Left colon (tissue), 2 donors: ENCODE measurements around the gene VPS37D. TPM values are rescaled to one million over a fixed set of nuclear protein-coding genes. Genes with fewer than 3 reads are reported as not detected.
"Not testable (repeated sequence)": the region's sequence is repeated elsewhere in the genome, so short reads cannot be mapped to it uniquely, and the experiment has no call there.

ENCODE experiments used
- ATAC-seq: fragments of 200-7000 bp; cut with Tn5 transposase; one replicate; pipeline ENCODE4 v1.9.1; 2020; ENCODE audit warnings: mild to moderate bottlenecking, moderate library complexity
- DNase-seq, 2 donors: peaks; one replicate each; pipeline ENCODE4 v3.0.0-alpha.2; 2020
- intact Hi-C, 2 donors: fragments of 100-400 bp; cut with DNase I in 1 of 2; cut with micrococcal nuclease in 1 of 2; formaldehyde crosslinking; loops; one replicate each; pipeline versions ENCODE4 v1.11.2 to v1.14.0; 2022; cut with DNase I, micrococcal nuclease
- microRNA-seq, 2 donors: library from miRNA; unstranded; fragments of <30 nt; microRNA quantifications; one replicate each; pipeline versions ENCODE4 v1.1.0 to v1.2.0, GENCODE V29; 2020
- total RNA-seq, 2 donors: library from RNA; stranded (reverse); fragmentation: NEBNext Ultra II Directional; extraction: Animal tissue kit (Norgen Biotek cat#: 25700); gene quantifications; one replicate each; pipeline ENCODE4 v1.2.1, GENCODE V29; 2021
- donor health status: DM: no; HTN: no; CAD: no.
- donor health status: DM: yes; HTN: yes; CAD: no.

VPS37D gene
- total RNA-seq, 2 donors from 2014 or later = 0.70 to 0.78 TPM

GRCh38 chr7:73718438-73718881, 50.8 kb downstream of the VPS37D start:
- intact Hi-C loops = no loop called here
- DNase-seq (no peak), ATAC-seq (no peak)

DNA sequence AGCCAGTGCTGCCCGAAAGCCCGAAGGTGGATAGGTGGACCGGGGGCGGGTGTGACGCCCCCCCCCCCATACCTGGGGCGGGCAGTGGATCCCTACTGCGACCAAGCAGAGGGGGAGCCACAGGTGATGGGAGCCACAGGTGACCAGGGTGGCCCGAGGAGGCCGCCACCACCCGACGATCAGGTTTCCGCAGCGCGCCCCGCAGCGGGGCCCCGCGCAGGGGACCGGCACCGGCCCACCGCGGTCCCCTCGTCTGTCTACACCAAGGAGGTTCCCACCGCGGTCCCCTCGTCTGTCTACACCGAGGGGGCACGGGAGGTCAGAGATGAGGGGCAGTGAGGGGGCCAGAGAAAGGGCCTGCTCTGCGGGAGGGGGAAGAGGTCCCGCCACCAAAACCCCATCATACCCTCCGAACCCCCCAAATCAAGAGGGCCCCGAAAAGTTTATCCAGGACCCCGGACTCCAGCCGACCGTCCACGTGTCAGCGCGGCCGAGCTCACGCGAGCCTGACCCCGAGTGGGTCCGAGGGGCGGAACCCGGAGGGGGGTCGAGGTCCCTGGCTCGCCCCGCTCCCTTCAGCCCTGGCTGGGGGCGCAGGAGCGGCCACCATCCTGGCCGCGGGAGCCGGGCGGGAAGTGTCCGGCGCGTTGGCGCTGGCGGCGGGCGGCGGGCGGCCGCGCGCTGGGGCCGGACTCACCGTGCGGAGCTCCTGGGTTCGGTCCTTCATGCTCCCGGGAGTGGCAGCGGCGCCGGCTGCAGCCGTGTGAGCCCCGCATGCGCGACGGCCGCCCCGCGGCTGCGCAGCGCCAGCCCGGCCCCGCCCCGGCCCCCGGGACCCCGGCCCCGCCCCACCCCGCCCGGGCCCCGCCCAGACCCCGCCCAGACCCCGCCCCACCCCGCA, 51.5 kb downstream of the VPS37D start, which contains the start of gene STX1A:
TSS of gene STX1A (minus strand) at position 765 of the 901 bp plus-strand sequence. CDS start at position 727, 38 bp downstream.
- peak; percentile 83 for ATAC-seq
- peak in 1 of 2 donors; percentile 77 for DNase-seq
- intact Hi-C loops = no loop called here

GRCh38 chr7:73719806-73720169, 52.2 kb downstream of the VPS37D start:
- intact Hi-C loops = loop anchor here in 1 of 2 donors (10.0 kb wide), 1 partner anchor 55 kb away; the partner anchor contains the start of gene VPS37D

DNA sequence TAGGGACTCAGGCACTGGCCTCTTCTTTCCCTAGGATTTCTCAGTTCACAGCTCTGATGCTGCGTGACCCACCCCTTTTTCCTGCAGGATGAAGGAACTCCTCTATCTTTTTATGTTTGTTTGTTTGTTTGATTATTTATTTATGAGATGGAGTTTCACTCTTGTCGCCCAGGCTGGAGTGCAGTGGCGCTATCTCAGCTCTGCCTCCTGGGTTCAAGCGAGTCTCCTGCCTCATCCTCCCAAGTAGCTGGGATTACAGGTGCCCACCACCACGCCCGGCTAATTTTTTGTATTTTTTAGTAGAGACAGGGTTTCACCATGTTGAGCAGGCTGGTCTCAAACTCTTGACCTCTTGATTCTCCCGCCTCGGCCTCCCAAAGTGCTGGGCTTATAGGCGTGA, 52.8 kb downstream of the VPS37D start:
- intact Hi-C loops = loop anchor here in 1 of 2 donors (10.0 kb wide), 1 partner anchor 56 kb away; the partner anchor contains the start of gene VPS37D
- ATAC-seq, DNase-seq: not testable (repeated sequence)

More at GRCh38 chr7:73719806-73720169, 52.2 kb downstream of the VPS37D start:
- no peak for ATAC-seq
- DNase-seq = no peak

GRCh38 chr7:73721377-73721817, 53.8 kb downstream of the VPS37D start:
- ATAC-seq = peak; percentile 42
- intact Hi-C loops = loop anchor here in 1 of 2 donors (10.0 kb wide), 1 partner anchor 57 kb away; the partner anchor contains the start of gene VPS37D
- DNase-seq = peak in 1 of 2 donors; percentile 51

Small RNA genes lying within 50 kb of the gene (microRNA-seq; reads per million reads assigned to microRNA genes)
- 0 reads per million in 2 donors for gene MIR4284

Other genes with a start within 250 kb of the VPS37D start
- gene FZD9, start 234.1 kb upstream of the VPS37D start, total RNA-seq = under 1 TPM; 0.12 to 0.25 TPM
- gene BAZ1B, start 145.5 kb upstream of the VPS37D start, total RNA-seq = 10 to 100 TPM; 37.7 to 42.6 TPM
- 10 to 100 TPM; 59.0 to 60.8 TPM for gene BCL7B, start 110.1 kb upstream of the VPS37D start, total RNA-seq
- gene TBL2, start 89.3 kb upstream of the VPS37D start, total RNA-seq = 10 to 100 TPM; 30.8 to 36.3 TPM
- 10 to 100 TPM; 13.2 to 23.3 TPM for gene MLXIPL, start 43.3 kb upstream of the VPS37D start, total RNA-seq
- gene DNAJC30, start 15.6 kb downstream of the VPS37D start, total RNA-seq = 10 to 100 TPM in 1 of 2 donors, 1 to 10 TPM in 1; 8.5 to 10.0 TPM
- gene BUD23, start 15.8 kb downstream of the VPS37D start, total RNA-seq = 10 to 100 TPM; 39.0 to 48.2 TPM
- 1 to 10 TPM; 4.7 to 6.9 TPM for gene STX1A, start 51.8 kb downstream of the VPS37D start, total RNA-seq
- gene ABHD11, start 71.0 kb downstream of the VPS37D start, total RNA-seq = 100 to 1,000 TPM in 1 of 2 donors, 10 to 100 TPM in 1; 89.5 to 131 TPM
- gene CLDN3, start 102.4 kb downstream of the VPS37D start, total RNA-seq = 100 to 1,000 TPM; 566 to 781 TPM
- gene CLDN4, start 163.2 kb downstream of the VPS37D start, total RNA-seq = 1,000 to 10,000 TPM; 1,078 to 1,246 TPM
- 1 to 10 TPM; 3.7 to 3.8 TPM for gene METTL27, start 174.7 kb downstream of the VPS37D start, total RNA-seq
- not detected for gene TMEM270, start 193.3 kb downstream of the VPS37D start, total RNA-seq